Activated gamma-delta T cell treated with anti-CD3 and anti-CD28 coated beads, Interleukin-2, amount 50 U/mL, for 16 hours (primary cell): ENCODE results near the gene WBP11.
"Not testable (repeated sequence)": the region's sequence is repeated elsewhere in the genome, so short reads cannot be mapped to it uniquely, and the experiment has no call there.

Source experiments
- DNase-seq: peaks from one replicate; pipeline ENCODE4 v3.0.0-alpha.2; 2020; ENCODE audit warnings: low read depth

WBP11 gene

GRCh38 chr12:14771651-14772137 lies 31.6 kb downstream of the WBP11 start:
- peak; percentile 18 for DNase-seq

GRCh38 chr12:14770496-14771461 lies 32.5 kb downstream of the WBP11 start:
- peak; percentile 83 for DNase-seq

- peak; percentile 84 for DNase-seq
These were observed 33.2 kb downstream of the WBP11 start for GRCh38 chr12:14769969-14770495.

- DNase-seq: no peak
These were observed 33.8 kb downstream of the WBP11 start for GRCh38 chr12:14769466-14769968.

- peak; percentile 11 for DNase-seq
These were observed 34.4 kb downstream of the WBP11 start for GRCh38 chr12:14768823-14769405.

- no peak for DNase-seq
These were observed 35.7 kb downstream of the WBP11 start for GRCh38 chr12:14767617-14768016.

GRCh38 chr12:14766649-14767215 lies 36.5 kb downstream of the WBP11 start:
- no peak for DNase-seq

GRCh38 chr12:14766020-14766419 lies 37.3 kb downstream of the WBP11 start:
- DNase-seq: not testable (repeated sequence)

GRCh38 chr12:14765398-14765797 lies 37.9 kb downstream of the WBP11 start:
- no peak for DNase-seq

GRCh38 chr12:14759711-14760280 lies 43.5 kb downstream of the WBP11 start:
- DNase-seq: not testable (repeated sequence)

GRCh38 chr12:14756334-14757143 lies 46.7 kb downstream of the WBP11 start:
- DNase-seq: no peak

- DNase-seq: no peak
These were observed 51.3 kb downstream of the WBP11 start for GRCh38 chr12:14751986-14752385.

GRCh38 chr12:14743061-14743460 lies 60.2 kb downstream of the WBP11 start:
- no peak for DNase-seq

- no peak for DNase-seq
These were observed 61.3 kb downstream of the WBP11 start for GRCh38 chr12:14741942-14742341.

- no peak for DNase-seq
These were observed 62.1 kb downstream of the WBP11 start for GRCh38 chr12:14741153-14741552.

- DNase-seq: not testable (repeated sequence)
These were observed 66.8 kb downstream of the WBP11 start for GRCh38 chr12:14736441-14736840.
